ENCODE results near the gene MAN1A2.

DNA sequence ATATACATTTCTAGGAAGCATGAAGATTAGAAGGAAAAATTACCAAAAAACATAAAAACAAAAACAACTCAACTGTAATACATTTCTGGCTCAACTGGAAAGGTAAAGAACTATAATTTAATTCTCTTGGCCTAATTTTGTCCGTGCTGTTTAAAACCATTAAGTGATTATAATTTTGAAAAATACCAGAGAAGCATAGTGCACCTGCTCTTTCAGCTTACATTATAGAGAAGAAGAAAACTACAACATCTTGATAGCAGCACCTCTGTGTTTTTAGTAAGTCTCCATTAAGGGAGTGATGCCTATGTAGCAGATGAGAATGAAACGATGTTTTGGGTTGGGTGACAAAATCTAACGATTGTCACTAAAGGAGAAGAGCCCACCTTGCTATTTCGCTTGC is 19.3 kb upstream of the MAN1A2 start:
- no peak for TF ChIP-seq EZH2 (optimal IDR thresholded peaks at IDR 0.05; ENCODE audit: low read depth, low read length)
- TF ChIP-seq, protein P1, sequence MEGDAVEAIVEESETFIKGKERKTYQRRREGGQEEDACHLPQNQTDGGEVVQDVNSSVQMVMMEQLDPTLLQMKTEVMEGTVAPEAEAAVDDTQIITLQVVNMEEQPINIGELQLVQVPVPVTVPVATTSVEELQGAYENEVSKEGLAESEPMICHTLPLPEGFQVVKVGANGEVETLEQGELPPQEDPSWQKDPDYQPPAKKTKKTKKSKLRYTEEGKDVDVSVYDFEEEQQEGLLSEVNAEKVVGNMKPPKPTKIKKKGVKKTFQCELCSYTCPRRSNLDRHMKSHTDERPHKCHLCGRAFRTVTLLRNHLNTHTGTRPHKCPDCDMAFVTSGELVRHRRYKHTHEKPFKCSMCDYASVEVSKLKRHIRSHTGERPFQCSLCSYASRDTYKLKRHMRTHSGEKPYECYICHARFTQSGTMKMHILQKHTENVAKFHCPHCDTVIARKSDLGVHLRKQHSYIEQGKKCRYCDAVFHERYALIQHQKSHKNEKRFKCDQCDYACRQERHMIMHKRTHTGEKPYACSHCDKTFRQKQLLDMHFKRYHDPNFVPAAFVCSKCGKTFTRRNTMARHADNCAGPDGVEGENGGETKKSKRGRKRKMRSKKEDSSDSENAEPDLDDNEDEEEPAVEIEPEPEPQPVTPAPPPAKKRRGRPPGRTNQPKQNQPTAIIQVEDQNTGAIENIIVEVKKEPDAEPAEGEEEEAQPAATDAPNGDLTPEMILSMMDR (IDR thresholded peaks at IDR 0.05; ENCODE audit: low read length) = no peak

Data from MM.1S (cell line).